Large intestine (tissue), 3 donors: ENCODE measurements around the gene CDKN1C. TPM values are rescaled to one million over a fixed set of nuclear protein-coding genes. Genes with fewer than 3 reads are reported as not detected.
A peak's percentile ranks its signal among the peaks of the same experiment; 100 is the strongest.

Experiments used
- DNase-seq, 2 donors: peaks; one replicate each; pipeline versions ENCODE4 v3.0.0 to v3.0.0-alpha.2; 2013
- H3K27ac ChIP-seq: one replicate; pipeline ENCODE4 v1.5.1; 2013; ENCODE audit warnings: low read length
- H3K27me3 ChIP-seq: 2 replicates; pipeline ENCODE4 v1.6.1; 2013; ENCODE audit warnings: low read length; ENCODE audit not compliant: control insufficient read depth, insufficient read depth
- H3K36me3 ChIP-seq: 2 replicates; pipeline ENCODE4 v1.6.1; 2013; ENCODE audit warnings: low read length; ENCODE audit not compliant: control insufficient read depth, insufficient read depth
- H3K4me1 ChIP-seq: one replicate; pipeline ENCODE4 v1.6.1; 2013; ENCODE audit warnings: low read length; ENCODE audit not compliant: control insufficient read depth, insufficient read depth
- H3K4me3 ChIP-seq: one replicate; pipeline ENCODE4 v1.5.1; 2013; ENCODE audit warnings: low read length
- H3K9me3 ChIP-seq: one replicate; pipeline ENCODE4 v1.6.1; 2013; ENCODE audit warnings: mild to moderate bottlenecking, low read depth, low read length, moderate library complexity; ENCODE audit not compliant: control insufficient read depth
- WGBS: methylation state at CpG from one replicate; pipeline ENCODE4 v1.1.5; 2013; ENCODE audit warnings: low lambda C conversion rate; ENCODE audit not compliant: insufficient coverage; 5-methylcytosine and 5-hydroxymethylcytosine counted together
- polyA plus RNA-seq: library from polyadenylated mRNA; unstranded; fragments of 120-200 nt; gene quantifications from one replicate; pipeline ENCODE4 v1.2.1, GENCODE V29; 2013

CDKN1C gene
- polyA plus RNA-seq, 1 donor = 197 TPM

DNA sequence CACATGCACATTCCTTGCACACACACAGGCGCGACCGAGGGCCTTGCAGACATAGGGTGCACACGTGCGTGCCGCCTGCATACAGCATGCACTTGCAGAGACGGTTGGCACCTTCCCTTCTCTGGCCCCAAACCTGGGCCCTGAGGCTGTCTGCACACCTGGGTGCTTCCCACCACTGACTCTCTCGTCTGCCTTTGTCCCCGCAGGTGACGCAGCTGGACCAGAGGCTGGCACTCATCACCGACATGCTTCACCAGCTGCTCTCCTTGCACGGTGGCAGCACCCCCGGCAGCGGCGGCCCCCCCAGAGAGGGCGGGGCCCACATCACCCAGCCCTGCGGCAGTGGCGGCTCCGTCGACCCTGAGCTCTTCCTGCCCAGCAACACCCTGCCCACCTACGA lies 38.0 kb downstream of the CDKN1C start:
- Histone ChIP-seq H3K4me3 (no peak overlapping the region), H3K27ac (no peak overlapping the region), H3K9me3 (peaks cover 9% of the 10 kb centered on the region), H3K4me1 (peaks cover 4% of the 10 kb centered on the region), H3K36me3 (no peaks in the 10 kb centered on the region), H3K27me3 (peaks cover 3% of the 10 kb centered on the region)
- WGBS = no CpG with 5 or more reads among the region's 21 CpGs
- no peak for DNase-seq

DNA sequence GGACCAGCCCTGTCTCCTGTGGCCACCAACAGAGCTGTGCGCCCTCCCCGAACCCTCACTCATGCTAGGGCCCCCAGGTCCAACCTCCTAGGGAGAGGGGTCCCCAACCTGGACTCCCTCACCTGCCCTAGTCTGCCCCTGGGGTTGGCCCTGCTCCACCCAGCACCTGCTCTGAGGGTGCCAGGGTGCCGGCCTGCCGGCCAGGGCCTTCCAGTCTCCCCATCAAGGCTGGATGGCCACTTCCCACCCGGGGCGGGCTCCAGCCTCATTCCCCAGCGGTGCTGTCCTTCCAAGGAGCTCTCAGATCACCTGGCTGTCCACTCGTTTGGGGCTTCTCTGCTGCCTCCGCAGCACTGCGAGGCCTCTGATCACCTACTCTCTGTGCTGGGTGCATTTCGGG lies 39.1 kb downstream of the CDKN1C start:
- Histone ChIP-seq H3K36me3 (no peaks in the 10 kb centered on the region), H3K4me3 (no peak overlapping the region), H3K9me3 (peaks cover 9% of the 10 kb centered on the region), H3K4me1 (peaks cover 4% of the 10 kb centered on the region), H3K27ac (no peak overlapping the region), H3K27me3 (peaks cover 3% of the 10 kb centered on the region)
- no peak for DNase-seq
- no CpG with 5 or more reads among the region's 11 CpGs for WGBS

DNA sequence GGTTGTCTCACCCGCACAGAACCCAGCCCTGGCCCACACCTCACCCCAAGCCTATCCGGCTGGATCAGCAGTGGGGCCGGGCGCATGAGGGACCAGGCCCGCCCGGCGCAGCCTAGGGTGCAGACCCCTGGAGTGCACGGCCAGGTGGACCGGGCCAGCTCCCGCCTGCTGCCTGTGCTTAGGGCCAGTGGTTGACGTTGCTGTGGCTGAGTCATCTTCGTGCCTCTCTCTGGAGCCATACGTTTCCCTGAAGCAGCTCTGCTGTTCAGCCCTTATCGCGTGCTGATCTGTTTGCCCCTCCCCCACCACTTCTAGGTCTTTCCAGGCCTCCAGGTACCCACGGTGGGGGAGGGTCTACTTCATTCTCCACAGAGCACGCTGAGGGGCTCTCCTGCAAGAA lies 39.5 kb downstream of the CDKN1C start:
- H3K27me3 ChIP-seq = peaks cover 3% of the 10 kb centered on the region
- H3K4me1 ChIP-seq = peaks cover 9% of the 10 kb centered on the region
- WGBS = no CpG with 5 or more reads among the region's 17 CpGs
- no peaks in the 10 kb centered on the region for H3K36me3 ChIP-seq
- no peak overlapping the region for H3K27ac ChIP-seq
- peaks cover 9% of the 10 kb centered on the region for H3K9me3 ChIP-seq
- DNase-seq = no peak
- H3K4me3 ChIP-seq = no peak overlapping the region

DNA sequence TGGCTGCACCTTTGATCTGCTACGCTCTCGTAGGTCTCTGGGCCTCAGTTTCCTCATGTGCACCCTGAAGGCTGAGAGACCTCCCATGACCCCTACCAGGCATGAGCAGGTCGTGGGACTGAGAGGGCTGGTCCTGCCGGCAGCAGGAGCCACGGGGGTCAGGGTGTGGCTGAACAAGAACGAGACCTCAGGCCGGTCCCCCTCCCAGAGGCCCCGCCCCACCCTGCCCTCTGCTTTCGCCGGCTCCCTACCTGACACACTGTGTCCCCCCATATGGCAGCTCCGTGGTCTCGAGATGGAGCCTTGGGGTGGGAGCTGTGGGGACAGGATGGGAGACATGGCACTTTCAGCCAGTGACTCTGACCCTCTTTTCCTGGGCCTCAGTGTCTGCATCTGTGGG lies 40.6 kb downstream of the CDKN1C start:
- DNase-seq = no peak
- Histone ChIP-seq H3K27ac (no peak overlapping the region), H3K4me1 (peaks cover 13% of the 10 kb centered on the region), H3K36me3 (no peaks in the 10 kb centered on the region), H3K27me3 (no peaks in the 10 kb centered on the region), H3K9me3 (peaks cover 2% of the 10 kb centered on the region), H3K4me3 (no peak overlapping the region)
- WGBS = no CpG with 5 or more reads among the region's 12 CpGs

DNA sequence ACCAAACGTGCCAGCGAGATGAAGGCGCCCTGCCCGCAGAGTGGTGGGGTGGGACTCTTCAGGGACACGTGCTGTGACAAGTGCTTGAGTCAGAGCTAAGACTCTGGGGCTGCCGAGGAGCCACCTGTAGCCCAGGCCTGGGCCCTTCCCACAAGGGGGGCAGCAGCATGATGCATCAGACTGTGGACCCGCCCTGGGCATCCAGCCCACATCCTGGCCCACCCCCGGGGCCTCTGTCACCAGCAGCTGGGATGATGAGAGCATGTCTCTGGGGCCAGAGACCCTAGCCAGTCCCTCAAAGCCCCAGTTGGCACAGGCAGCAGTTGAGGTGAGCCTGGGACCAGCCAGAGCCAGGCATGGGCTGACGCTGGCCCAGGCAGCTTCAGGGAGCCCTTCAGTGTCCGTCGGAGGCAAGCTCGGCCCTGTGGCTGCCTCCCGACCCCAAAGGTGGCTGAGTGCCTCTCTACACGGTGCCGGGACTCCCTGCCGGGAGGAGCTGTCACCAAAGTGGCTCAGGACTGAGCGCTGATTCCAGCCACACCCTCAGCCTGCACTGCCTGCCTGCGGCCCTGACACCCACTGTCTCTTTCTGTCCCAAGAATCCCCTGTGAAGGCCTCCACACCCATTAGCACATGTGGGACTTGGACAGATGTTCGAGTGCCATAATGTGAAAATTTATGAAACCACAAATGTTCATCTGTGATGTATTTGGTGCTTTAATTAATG lies 41.3 kb downstream of the CDKN1C start:
- H3K36me3 ChIP-seq = no peaks in the 10 kb centered on the region
- H3K4me1 ChIP-seq = peaks cover 20% of the 10 kb centered on the region
- WGBS = no CpG with 5 or more reads among the region's 19 CpGs
- H3K4me3 ChIP-seq = no peak overlapping the region
- no peaks in the 10 kb centered on the region for H3K27me3 ChIP-seq
- no peak overlapping the region for H3K27ac ChIP-seq
- no peak for DNase-seq
- H3K9me3 ChIP-seq = peaks cover 2% of the 10 kb centered on the region

DNA sequence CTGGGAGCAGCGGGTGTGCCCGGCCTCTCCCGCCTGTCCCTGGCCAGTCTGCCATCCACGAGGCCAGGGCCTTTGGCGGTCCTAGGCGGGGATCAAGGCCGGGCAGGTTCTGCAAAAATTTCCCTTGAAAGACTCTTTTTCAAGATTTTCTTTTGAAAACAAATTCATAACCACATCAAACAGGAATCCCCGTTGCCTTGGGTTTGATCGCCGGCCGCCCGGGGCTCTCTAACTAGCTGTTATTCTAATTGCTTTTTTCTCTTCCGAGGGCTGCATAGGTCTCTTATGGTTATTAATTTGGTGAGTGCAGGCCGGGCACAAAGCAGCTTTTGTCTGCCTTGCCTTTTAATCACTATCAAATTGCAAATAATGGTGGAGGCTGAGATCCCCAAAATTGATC lies 42.0 kb downstream of the CDKN1C start:
- no peak for DNase-seq
- peaks cover 28% of the 10 kb centered on the region for H3K4me1 ChIP-seq

DNA sequence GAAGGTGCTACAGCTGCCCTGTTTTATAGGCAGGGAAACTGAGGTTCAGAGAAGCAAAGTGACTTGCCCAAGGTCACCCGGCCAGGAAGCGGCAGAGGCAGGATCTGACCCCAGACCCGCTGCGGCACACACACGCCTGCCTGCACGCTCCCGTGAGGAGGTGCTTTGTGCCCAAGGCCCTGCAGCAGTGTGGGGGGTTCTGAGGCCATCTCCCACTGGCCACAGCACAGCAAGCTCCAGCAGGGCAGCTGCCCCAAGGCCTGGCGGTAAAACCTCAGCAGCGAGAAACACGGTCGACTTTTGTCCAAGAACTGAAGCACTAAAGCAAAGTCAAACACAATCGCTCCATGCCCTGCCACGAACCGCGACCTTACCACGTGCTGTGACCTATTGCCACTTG lies 42.7 kb downstream of the CDKN1C start:
- no peak overlapping the region for H3K4me3 ChIP-seq
- WGBS = no CpG with 5 or more reads among the region's 16 CpGs
- H3K27me3 ChIP-seq = no peaks in the 10 kb centered on the region
- H3K4me1 ChIP-seq = peaks cover 34% of the 10 kb centered on the region
- H3K36me3 ChIP-seq = no peaks in the 10 kb centered on the region
- peaks cover 10% of the 10 kb centered on the region for H3K9me3 ChIP-seq
- no peak overlapping the region for H3K27ac ChIP-seq
- DNase-seq = no peak

More for the DNA sequence above, 42.0 kb downstream of the CDKN1C start:
- no peak overlapping the region for H3K27ac ChIP-seq
- WGBS = no CpG with 5 or more reads among the region's 14 CpGs
- H3K27me3 ChIP-seq = no peaks in the 10 kb centered on the region
- no peaks in the 10 kb centered on the region for H3K36me3 ChIP-seq
- H3K4me3 ChIP-seq = no peak overlapping the region
- peaks cover 6% of the 10 kb centered on the region for H3K9me3 ChIP-seq

DNA sequence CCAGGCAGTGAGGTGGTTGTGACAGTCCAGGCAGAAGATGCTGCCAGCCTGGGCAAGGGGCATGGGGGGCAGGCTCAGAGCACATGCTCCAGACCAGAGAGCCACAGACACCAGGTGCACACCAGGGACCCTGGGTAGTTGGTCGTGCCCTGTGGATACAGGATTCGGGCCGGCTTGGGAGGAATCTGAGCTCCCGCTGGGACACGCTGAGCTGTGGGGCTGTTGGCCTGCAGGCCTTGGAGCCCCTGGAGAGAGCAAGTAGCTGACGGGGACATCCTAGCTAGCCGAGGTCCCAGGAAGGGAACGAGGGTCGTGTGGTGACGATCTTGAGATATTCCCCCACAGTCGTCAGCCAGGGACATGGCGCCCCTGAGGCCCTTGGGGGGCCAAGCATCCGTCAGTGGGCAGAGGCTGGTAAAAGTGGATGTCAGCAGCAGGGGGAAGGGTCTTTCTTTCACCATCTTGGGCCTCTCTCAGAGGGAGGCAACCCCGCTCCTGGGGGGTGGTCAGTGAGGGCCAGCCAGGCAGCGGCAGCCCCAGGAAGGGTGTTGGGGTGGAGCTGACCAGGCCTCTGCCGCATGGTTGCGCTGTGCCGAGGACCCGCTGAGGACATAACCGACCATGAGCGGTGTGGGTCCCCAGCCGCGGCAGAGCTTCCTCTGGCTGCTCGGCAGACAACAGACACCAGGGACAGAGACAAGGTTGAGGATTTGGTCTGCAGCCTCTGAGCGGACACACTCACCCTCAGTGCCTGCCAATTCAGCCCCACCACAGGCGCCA lies 44.0 kb downstream of the CDKN1C start:
- Histone ChIP-seq H3K4me3 (no peak overlapping the region), H3K36me3 (no peaks in the 10 kb centered on the region), H3K27me3 (no peaks in the 10 kb centered on the region), H3K27ac (no peak overlapping the region), H3K4me1 (peaks cover 47% of the 10 kb centered on the region), H3K9me3 (peaks cover 12% of the 10 kb centered on the region)
- no CpG with 5 or more reads among the region's 26 CpGs for WGBS
- no peak for DNase-seq

DNA sequence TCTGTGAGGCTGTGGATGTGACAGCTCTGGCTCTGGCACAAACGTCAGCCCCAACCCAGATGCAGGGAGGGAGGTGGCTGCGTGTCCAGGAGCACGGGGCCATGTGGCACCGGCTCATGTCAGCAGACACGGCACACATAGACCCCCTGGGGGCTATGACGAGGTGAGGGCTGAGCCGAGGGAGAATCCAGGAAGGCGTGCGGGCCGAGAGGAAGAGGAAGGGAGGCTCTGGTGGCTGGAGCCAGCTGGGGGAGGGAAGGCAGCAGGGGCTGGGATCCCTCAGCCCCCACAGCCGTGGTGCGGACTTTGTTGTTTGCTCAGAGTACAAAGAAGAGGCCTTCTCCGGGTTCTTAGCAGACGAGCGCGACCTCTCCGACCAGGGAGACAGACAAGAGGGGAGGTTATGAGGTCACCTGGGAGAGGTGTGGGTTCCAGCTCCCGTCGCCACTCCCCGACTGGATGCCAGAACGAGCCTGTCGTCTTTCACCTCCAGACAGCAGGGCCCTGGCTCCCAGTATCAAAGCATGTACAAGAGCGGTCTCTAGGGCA lies 46.1 kb downstream of the CDKN1C start:
- Histone ChIP-seq H3K27me3 (no peaks in the 10 kb centered on the region), H3K4me3 (no peak overlapping the region), H3K27ac (peak overlapping the region; percentile 85), H3K9me3 (peaks cover 12% of the 10 kb centered on the region), H3K36me3 (no peaks in the 10 kb centered on the region), H3K4me1 (peaks cover 68% of the 10 kb centered on the region)
- peak; percentile 67 to 92 for DNase-seq
- no CpG with 5 or more reads among the region's 23 CpGs for WGBS

DNA sequence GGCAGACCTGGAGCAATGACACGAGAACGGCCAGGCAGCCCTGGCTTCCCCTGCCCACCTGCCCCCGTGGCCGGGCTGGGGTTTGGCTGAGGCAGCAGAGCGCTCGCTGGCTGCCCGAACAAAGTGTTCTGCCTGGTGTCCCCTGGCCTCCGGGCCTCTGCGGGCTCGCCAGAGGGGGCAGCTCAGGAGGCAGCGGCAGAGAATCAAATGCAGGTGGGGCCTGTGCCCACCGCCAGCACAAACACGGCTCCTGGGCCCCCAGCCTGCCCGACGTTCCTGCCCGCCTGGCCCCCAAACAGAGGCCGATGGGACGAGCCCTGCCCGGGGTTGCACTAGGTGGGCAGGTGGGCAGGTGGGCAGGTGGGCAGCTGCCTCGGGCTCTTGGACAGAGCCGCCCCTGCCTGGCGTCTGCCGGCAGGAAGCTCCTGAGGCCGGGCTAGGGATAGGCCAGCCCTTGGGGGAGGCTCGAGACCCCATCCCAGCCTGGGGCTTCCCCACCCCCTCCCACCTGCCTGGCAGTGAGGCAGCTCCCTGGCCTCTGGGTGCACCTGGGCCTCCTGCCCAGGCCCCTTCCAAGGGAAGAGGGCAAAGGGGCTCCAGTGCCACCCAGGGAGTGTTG lies 46.8 kb downstream of the CDKN1C start:
- H3K27ac ChIP-seq = peak overlapping the region; percentile 85
- no peaks in the 10 kb centered on the region for H3K27me3 ChIP-seq
- H3K9me3 ChIP-seq = peaks cover 12% of the 10 kb centered on the region
- WGBS = no CpG with 5 or more reads among the region's 25 CpGs
- no peak overlapping the region for H3K4me3 ChIP-seq
- peaks cover 72% of the 10 kb centered on the region for H3K4me1 ChIP-seq
- DNase-seq = no peak
- no peaks in the 10 kb centered on the region for H3K36me3 ChIP-seq
